Mesothelial cell of epicardium (in vitro differentiated cells): Measurements from ENCODE around the gene TMEM263. TPM values are rescaled to one million over a fixed set of nuclear protein-coding genes. Genes with fewer than 3 reads are reported as not detected.
"Not testable (repeated sequence)": the region's sequence is repeated elsewhere in the genome, so short reads cannot be mapped to it uniquely, and the experiment has no call there.

ENCODE experiments used
- DNase-seq, 2 experiments: peaks; one replicate each; pipeline ENCODE4 v3.0.0; 2021; ENCODE audit warnings: low spot score in 2 of 2; ENCODE audit not compliant: unreplicated experiment in 2 of 2
- H3K27ac Mint-ChIP-seq: 2 replicates; pipeline ENCODE4 v1.8.0; 2021; ENCODE audit warnings: mixed read lengths
- H3K27me3 Mint-ChIP-seq: 2 replicates; pipeline ENCODE4 v1.8.0; 2021; ENCODE audit warnings: low read depth, mixed read lengths
- H3K36me3 Mint-ChIP-seq: 2 replicates; pipeline ENCODE4 v1.8.0; 2021; ENCODE audit warnings: mixed read lengths
- H3K4me1 Mint-ChIP-seq: 2 replicates; pipeline ENCODE4 v1.8.0; 2021; ENCODE audit warnings: mixed read lengths
- H3K4me3 Mint-ChIP-seq: 2 replicates; pipeline ENCODE4 v1.8.0; 2021; ENCODE audit warnings: mild to moderate bottlenecking, moderate library complexity, mixed read lengths
- H3K9me3 Mint-ChIP-seq: 2 replicates; pipeline ENCODE4 v1.8.0; 2021; ENCODE audit warnings: mixed read lengths
- CTCF ChIP-seq: fragments of 200-600 bp; sonication (generic); IDR thresholded peaks from one replicate; pipeline ENCODE4 v1.5.0; 2021; ENCODE audit warnings: antibody characterized with exemption; ENCODE audit not compliant: unreplicated experiment
- total RNA-seq: library from RNA; stranded (reverse); gene quantifications from 3 replicates; pipeline ENCODE4 v1.2.1, GENCODE V29; 2021

TMEM263 gene
- total RNA-seq, 1 donor from 2014 or later = 76.1 TPM

DNA sequence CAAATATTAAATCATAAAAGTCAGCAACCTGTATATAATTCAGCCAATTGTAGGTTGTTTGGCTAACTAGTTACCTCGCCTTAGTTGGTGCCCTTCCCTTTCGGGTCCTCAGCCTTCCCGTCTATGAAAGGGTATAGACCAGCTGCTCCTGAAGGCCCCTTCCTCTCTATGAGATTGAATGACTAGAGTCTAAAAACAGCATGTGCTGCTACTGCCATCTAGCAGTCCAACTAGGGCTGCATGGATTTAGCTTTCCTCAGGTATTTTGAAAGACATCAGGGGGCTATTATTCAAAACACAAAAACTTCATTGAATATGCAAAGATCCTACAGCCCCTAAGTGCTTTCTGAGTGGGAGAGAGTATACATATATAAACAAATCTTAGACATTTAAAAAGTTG, 37.0 kb upstream of the TMEM263 start:
- H3K27me3 Mint-ChIP-seq = peaks cover 24% of the 10 kb centered on the region
- peaks cover 7% of the 10 kb centered on the region for H3K9me3 Mint-ChIP-seq
- H3K36me3 Mint-ChIP-seq = no peaks in the 10 kb centered on the region
- no peak for DNase-seq
- no peak overlapping the region for H3K4me3 Mint-ChIP-seq
- H3K4me1 Mint-ChIP-seq = no peaks in the 10 kb centered on the region
- no peak overlapping the region for H3K27ac Mint-ChIP-seq
- no peak for TF ChIP-seq CTCF

GRCh38 chr12:106919910-106920544, 35.7 kb upstream of the TMEM263 start:
- TF ChIP-seq CTCF = peak; percentile 88
- Mint-ChIP-seq H3K27ac (no peak overlapping the region), H3K4me3 (no peak overlapping the region), H3K36me3 (no peaks in the 10 kb centered on the region), H3K9me3 (peaks cover 13% of the 10 kb centered on the region), H3K27me3 (peaks cover 27% of the 10 kb centered on the region), H3K4me1 (no peaks in the 10 kb centered on the region)
- DNase-seq = no peak

GRCh38 chr12:106921976-106922375, 33.7 kb upstream of the TMEM263 start:
- DNase-seq, H3K4me3 Mint-ChIP-seq, H3K27ac Mint-ChIP-seq, H3K36me3 Mint-ChIP-seq, H3K4me1 Mint-ChIP-seq: not testable (repeated sequence)
- H3K27me3 Mint-ChIP-seq = peaks cover 27% of the 10 kb centered on the region
- peaks cover 13% of the 10 kb centered on the region for H3K9me3 Mint-ChIP-seq

GRCh38 chr12:106923594-106923993, 32.1 kb upstream of the TMEM263 start:
- peaks cover 31% of the 10 kb centered on the region for H3K27me3 Mint-ChIP-seq

DNA sequence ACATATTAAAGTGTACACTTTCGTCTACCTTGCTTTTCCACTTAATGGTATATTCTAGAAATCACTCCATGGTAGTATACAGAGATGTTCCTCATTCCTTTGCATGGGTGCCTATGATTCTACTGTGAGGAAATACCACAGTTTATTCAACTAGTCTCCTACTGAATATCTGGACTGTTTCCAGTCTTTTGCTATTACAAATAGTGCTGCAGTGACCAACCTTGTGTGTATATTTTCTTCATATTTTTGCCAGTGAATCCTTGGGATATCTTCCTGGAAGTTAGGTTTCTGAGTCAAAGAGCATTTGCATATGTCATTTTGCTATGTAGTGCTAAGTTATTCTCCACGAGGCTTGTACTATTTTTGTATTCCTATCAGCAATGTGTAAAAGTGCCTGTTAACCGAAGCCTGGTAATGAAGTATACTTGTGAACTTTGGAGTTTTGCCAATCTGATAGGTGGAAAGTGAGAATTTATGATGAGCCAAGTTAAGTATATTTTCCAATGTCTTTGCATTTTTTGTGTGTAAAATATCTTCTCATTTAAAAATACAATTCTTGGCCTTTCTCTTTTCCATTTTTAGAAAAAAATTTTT, 31.3 kb upstream of the TMEM263 start:
- H3K36me3 Mint-ChIP-seq = no peaks in the 10 kb centered on the region
- peaks cover 35% of the 10 kb centered on the region for H3K27me3 Mint-ChIP-seq
- DNase-seq = no peak
- no peak overlapping the region for H3K27ac Mint-ChIP-seq
- no peak overlapping the region for H3K4me3 Mint-ChIP-seq
- no peak for TF ChIP-seq CTCF
- peaks cover 13% of the 10 kb centered on the region for H3K9me3 Mint-ChIP-seq
- no peaks in the 10 kb centered on the region for H3K4me1 Mint-ChIP-seq

More at GRCh38 chr12:106923594-106923993, 32.1 kb upstream of the TMEM263 start:
- not testable (repeated sequence) for H3K36me3 Mint-ChIP-seq, H3K4me1 Mint-ChIP-seq, H3K4me3 Mint-ChIP-seq, H3K27ac Mint-ChIP-seq, DNase-seq
- H3K9me3 Mint-ChIP-seq = peaks cover 13% of the 10 kb centered on the region

DNA sequence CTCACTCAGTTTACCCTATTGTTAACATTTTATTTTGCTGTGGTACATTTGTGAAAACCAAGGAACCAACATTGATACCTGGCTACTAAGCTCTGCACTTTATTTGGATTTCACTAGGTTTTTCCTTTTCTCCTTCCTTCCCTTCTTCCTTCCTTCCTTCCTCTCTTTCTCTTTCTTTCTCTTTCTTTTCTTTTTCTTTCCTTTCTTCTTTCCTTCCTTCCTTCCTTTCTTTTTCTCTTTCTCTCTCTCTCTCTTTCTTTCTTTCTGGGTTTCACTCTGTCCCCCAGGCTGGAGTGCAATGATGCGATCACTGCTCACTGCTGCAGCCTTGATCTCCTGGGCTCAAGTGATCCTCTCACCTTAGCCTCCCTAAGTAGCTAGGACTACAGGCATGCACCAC, 29.1 kb upstream of the TMEM263 start:
- Mint-ChIP-seq H3K27ac (no peak overlapping the region), H3K9me3 (peaks cover 13% of the 10 kb centered on the region), H3K4me1 (no peaks in the 10 kb centered on the region), H3K27me3 (peaks cover 37% of the 10 kb centered on the region), H3K36me3 (no peaks in the 10 kb centered on the region), H3K4me3 (no peak overlapping the region)
- no peak for TF ChIP-seq CTCF
- no peak for DNase-seq
